ENCODE measurements around the gene UBAP1L. TPM values are rescaled to one million over a fixed set of nuclear protein-coding genes. Genes with fewer than 3 reads are reported as not detected.

UBAP1L gene
- total and polyA plus RNA-seq, 12 donors: 0.65 to 5.3 (median 1.6) TPM

GRCh38 chr15:65091946-65092770 lies 22.8 kb downstream of the UBAP1L start:
- no peak overlapping the region for H3K4me3 ChIP-seq
- H3K4me1 ChIP-seq: peaks cover 10 to 59% (median 30%) of the 10 kb centered on the region in 9 donors
- TF ChIP-seq, protein P1, sequence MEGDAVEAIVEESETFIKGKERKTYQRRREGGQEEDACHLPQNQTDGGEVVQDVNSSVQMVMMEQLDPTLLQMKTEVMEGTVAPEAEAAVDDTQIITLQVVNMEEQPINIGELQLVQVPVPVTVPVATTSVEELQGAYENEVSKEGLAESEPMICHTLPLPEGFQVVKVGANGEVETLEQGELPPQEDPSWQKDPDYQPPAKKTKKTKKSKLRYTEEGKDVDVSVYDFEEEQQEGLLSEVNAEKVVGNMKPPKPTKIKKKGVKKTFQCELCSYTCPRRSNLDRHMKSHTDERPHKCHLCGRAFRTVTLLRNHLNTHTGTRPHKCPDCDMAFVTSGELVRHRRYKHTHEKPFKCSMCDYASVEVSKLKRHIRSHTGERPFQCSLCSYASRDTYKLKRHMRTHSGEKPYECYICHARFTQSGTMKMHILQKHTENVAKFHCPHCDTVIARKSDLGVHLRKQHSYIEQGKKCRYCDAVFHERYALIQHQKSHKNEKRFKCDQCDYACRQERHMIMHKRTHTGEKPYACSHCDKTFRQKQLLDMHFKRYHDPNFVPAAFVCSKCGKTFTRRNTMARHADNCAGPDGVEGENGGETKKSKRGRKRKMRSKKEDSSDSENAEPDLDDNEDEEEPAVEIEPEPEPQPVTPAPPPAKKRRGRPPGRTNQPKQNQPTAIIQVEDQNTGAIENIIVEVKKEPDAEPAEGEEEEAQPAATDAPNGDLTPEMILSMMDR (IDR thresholded peaks at IDR 0.05): no peak
- no peaks in the 10 kb centered on the region for H3K9me3 ChIP-seq
- ATAC-seq: no peak
- 65 to 72% methylated on average over 12 of the region's 12 CpGs for WGBS, 2 donors
- H3K27me3 ChIP-seq: no peaks in the 10 kb centered on the region
- intact Hi-C loops (cut with DNase I): no loop called here
- H3K36me3 ChIP-seq: peaks cover 0 to 8% (median 0%) of the 10 kb centered on the region in 9 donors
- no peak for DNase-seq
- H3K27ac ChIP-seq: peak overlapping the region in 3 of 10 donors; percentile 7 to 24 (median 10)

GRCh38 chr15:65089206-65089824 lies 25.7 kb downstream of the UBAP1L start:
- TF ChIP-seq, protein P1 (IDR thresholded peaks at IDR 0.05): no peak
- Histone ChIP-seq H3K27ac (peak overlapping the region; percentile 76 to 94 (median 90)), H3K4me1 (peaks cover 10 to 77% (median 44%) of the 10 kb centered on the region in 9 donors), H3K4me3 (no peak overlapping the region), H3K27me3 (no peaks in the 10 kb centered on the region), H3K9me3 (no peaks in the 10 kb centered on the region), H3K36me3 (peaks cover 0 to 4% (median 0%) of the 10 kb centered on the region in 9 donors)
- WGBS, 2 donors: 40 to 41% methylated on average over 5 of the region's 5 CpGs
- intact Hi-C loops (cut with DNase I): loop anchor here in 5 of 10 donors (5.0 to 10.0 kb wide), 3 partner anchors 37 to 57 kb away; no protein-coding TSS in a partner anchor
- ATAC-seq (peak in 6 of 8 donors; percentile 10 to 28 (median 16)), DNase-seq (peak in 1 of 2 donors; percentile 72)

GRCh38 chr15:65088643-65089021 lies 26.4 kb downstream of the UBAP1L start:
- H3K36me3 ChIP-seq: peaks cover 0 to 4% (median 0%) of the 10 kb centered on the region in 9 donors
- H3K9me3 ChIP-seq: no peaks in the 10 kb centered on the region
- 47 to 54% methylated on average over 6 of the region's 6 CpGs for WGBS, 2 donors
- peaks cover 10 to 77% (median 50%) of the 10 kb centered on the region in 9 donors for H3K4me1 ChIP-seq
- TF ChIP-seq, protein P1 (IDR thresholded peaks at IDR 0.05): no peak
- ATAC-seq (peak in 2 of 8 donors; percentile 1 to 3), DNase-seq (no peak)
- H3K27me3 ChIP-seq: peaks cover 0 to under 1% (median 0%) of the 10 kb centered on the region in 7 donors
- intact Hi-C loops (cut with DNase I): loop anchor here in 5 of 10 donors (5.0 to 10.0 kb wide), 3 partner anchors 36 to 56 kb away; no protein-coding TSS in a partner anchor
- no peak overlapping the region for H3K4me3 ChIP-seq
- H3K27ac ChIP-seq: peak overlapping the region; percentile 76 to 94 (median 90)
